ENCODE results near the gene MALRD1.

DNA sequence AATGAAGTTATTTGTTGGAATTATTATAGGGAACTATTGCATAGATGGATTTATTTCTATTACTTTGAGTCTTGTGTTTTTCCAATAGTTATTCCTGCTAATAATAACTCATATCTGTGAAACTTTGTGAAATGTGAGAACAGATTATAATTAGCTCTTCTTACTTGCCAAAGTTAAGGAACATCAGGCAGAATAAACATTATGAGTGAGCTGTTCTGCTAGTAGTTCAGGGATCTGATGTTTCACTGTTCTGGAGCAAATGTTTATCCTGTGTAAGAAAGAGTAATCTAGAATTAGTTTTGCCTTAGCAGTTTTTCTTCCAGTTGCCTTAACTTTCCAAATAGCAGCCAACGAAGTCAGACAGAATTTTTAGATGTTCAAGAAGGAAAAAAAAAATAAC is 522.4 kb downstream of the MALRD1 start:
- TF ChIP-seq, protein P1, sequence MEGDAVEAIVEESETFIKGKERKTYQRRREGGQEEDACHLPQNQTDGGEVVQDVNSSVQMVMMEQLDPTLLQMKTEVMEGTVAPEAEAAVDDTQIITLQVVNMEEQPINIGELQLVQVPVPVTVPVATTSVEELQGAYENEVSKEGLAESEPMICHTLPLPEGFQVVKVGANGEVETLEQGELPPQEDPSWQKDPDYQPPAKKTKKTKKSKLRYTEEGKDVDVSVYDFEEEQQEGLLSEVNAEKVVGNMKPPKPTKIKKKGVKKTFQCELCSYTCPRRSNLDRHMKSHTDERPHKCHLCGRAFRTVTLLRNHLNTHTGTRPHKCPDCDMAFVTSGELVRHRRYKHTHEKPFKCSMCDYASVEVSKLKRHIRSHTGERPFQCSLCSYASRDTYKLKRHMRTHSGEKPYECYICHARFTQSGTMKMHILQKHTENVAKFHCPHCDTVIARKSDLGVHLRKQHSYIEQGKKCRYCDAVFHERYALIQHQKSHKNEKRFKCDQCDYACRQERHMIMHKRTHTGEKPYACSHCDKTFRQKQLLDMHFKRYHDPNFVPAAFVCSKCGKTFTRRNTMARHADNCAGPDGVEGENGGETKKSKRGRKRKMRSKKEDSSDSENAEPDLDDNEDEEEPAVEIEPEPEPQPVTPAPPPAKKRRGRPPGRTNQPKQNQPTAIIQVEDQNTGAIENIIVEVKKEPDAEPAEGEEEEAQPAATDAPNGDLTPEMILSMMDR (IDR thresholded peaks at IDR 0.05): no peak
- no peak for TF ChIP-seq EZH2 (IDR thresholded peaks at IDR 0.05)

Measured in neural progenitor cell (in vitro differentiated cells).